ENCODE measurements around the gene WFIKKN2. TPM values are rescaled to one million over a fixed set of nuclear protein-coding genes. Genes with fewer than 3 reads are reported as not detected.

WFIKKN2 gene
- total and polyA plus RNA-seq, 2 of the 13 experiments (the other 11 are each of a cell fraction or from before 2014, with no cell fraction given): not detected

GRCh38 chr17:50816771-50817751, 18.3 kb upstream of the WFIKKN2 start (continued):
- no peak for TF ChIP-seq NAIF1 (CRISPR knock-in tag; IDR thresholded peaks at IDR 0.05; ENCODE audit: borderline replicate concordance)
- no peak for TF ChIP-seq SPEN (CRISPR knock-in tag; IDR thresholded peaks at IDR 0.05; ENCODE audit: low read depth)
- TF ChIP-seq MXD1 (CRISPR knock-in tag; IDR thresholded peaks at IDR 0.05): peak; percentile 40; the same call in 1 of the 2 replicates
- TF ChIP-seq NR2C2 (CRISPR knock-in tag; IDR thresholded peaks at IDR 0.05; ENCODE audit: borderline replicate concordance): no peak
- 0 out of 2 replicates have a peak, but pooled peaks have one; percentile 20 for TF ChIP-seq TIGD3 (CRISPR knock-in tag; IDR thresholded peaks at IDR 0.05; ENCODE audit: borderline replicate concordance)
- peak; percentile 64 for TF ChIP-seq U2AF1 (optimal IDR thresholded peaks at IDR 0.05; ENCODE audit: low read depth, low read length)
- no peak for TF ChIP-seq ZEB1 (IDR thresholded peaks at IDR 0.05; ENCODE audit: insufficient replicate concordance, low read depth)
- no peak for TF ChIP-seq CHCHD3 (CRISPR knock-in tag; IDR thresholded peaks at IDR 0.05)
- peak; percentile 64; the same call in 1 of the 2 replicates for TF ChIP-seq FOXC1 (CRISPR knock-in tag; IDR thresholded peaks at IDR 0.05; ENCODE audit: borderline replicate concordance)
- TF ChIP-seq ZFP37 (CRISPR knock-in tag; IDR thresholded peaks at IDR 0.05; ENCODE audit: borderline replicate concordance): no peak
- TF ChIP-seq MLLT10 (CRISPR knock-in tag; IDR thresholded peaks at IDR 0.05): no peak
- TF ChIP-seq AKAP8 (CRISPR knock-in tag; IDR thresholded peaks at IDR 0.05): no peak
- TF ChIP-seq REPIN1 (CRISPR knock-in tag; IDR thresholded peaks at IDR 0.05; ENCODE audit: borderline replicate concordance, low read depth): no peak
- TF ChIP-seq ZNF691 (CRISPR knock-in tag; IDR thresholded peaks at IDR 0.05; ENCODE audit: borderline replicate concordance, low read depth): no peak
- TF ChIP-seq ARID5B (CRISPR knock-in tag; IDR thresholded peaks at IDR 0.05): 0 out of 2 replicates have a peak, but pooled peaks have one; percentile 16
- TF ChIP-seq HNRNPLL (IDR thresholded peaks at IDR 0.05; ENCODE audit: low read depth, low read length, poor library complexity, severe bottlenecking): peak; percentile 49
- TF ChIP-seq ZNF619 (CRISPR knock-in tag; IDR thresholded peaks at IDR 0.05): no peak
- no peak for TF ChIP-seq SMYD3 (CRISPR knock-in tag; IDR thresholded peaks at IDR 0.05)
- TF ChIP-seq REL (CRISPR knock-in tag; conservative IDR thresholded peaks at IDR 0.05): no peak
- TF ChIP-seq ZNF773 (CRISPR knock-in tag; IDR thresholded peaks at IDR 0.05; ENCODE audit: borderline replicate concordance): no peak
- TF ChIP-seq ZC3H13 (CRISPR knock-in tag; IDR thresholded peaks at IDR 0.05): no peak
- 0 out of 2 replicates have a peak, but pooled peaks have one; percentile 25 for TF ChIP-seq HDAC2 (CRISPR knock-in tag; IDR thresholded peaks at IDR 0.05)
